Dermis microvascular lymphatic vessel endothelial cell (primary cell): ENCODE measurements around the gene ZNF277. TPM values are rescaled to one million over a fixed set of nuclear protein-coding genes. Genes with fewer than 3 reads are reported as not detected.
A peak's percentile ranks its signal among the peaks of the same experiment; 100 is the strongest.

Experiments
- DNase-seq, 2 donors: peaks; one replicate each; pipeline versions ENCODE4 v3.0.0 to v3.0.0-alpha.2; 2010; ENCODE audit warnings: low read depth in 2 of 2
- total RNA-seq: library from RNA; depleted of rRNA; stranded (reverse); fragments of >200 nt; gene quantifications from 2 replicates; pipeline ENCODE4 v1.2.1, GENCODE V29; 2014

The ZNF277 gene
- total RNA-seq, 1 donor from 2014 or later: 43.1 TPM

GRCh38 chr7:112391079-112391821, 184.8 kb downstream of the ZNF277 start:
- peak in 1 of 2 donors; percentile 63 for DNase-seq

GRCh38 chr7:112391841-112392286, 185.4 kb downstream of the ZNF277 start:
- peak in 1 of 2 donors; percentile 61 for DNase-seq

Other genes with a start within 250 kb of the ZNF277 start
- 59.7 and 63.8 TPM in 2 replicates for gene DOCK4, start 296 bp upstream of the ZNF277 start, total RNA-seq
- 25.5 and 30.3 TPM in 2 replicates for gene IFRD1, start 243.8 kb downstream of the ZNF277 start, total RNA-seq